ENCODE results near the gene SLC17A5. TPM values are rescaled to one million over a fixed set of nuclear protein-coding genes. Genes with fewer than 3 reads are reported as not detected.

The SLC17A5 gene, protein sequence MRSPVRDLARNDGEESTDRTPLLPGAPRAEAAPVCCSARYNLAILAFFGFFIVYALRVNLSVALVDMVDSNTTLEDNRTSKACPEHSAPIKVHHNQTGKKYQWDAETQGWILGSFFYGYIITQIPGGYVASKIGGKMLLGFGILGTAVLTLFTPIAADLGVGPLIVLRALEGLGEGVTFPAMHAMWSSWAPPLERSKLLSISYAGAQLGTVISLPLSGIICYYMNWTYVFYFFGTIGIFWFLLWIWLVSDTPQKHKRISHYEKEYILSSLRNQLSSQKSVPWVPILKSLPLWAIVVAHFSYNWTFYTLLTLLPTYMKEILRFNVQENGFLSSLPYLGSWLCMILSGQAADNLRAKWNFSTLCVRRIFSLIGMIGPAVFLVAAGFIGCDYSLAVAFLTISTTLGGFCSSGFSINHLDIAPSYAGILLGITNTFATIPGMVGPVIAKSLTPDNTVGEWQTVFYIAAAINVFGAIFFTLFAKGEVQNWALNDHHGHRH
- total RNA-seq, result 10 to 100 TPM; 15.0 to 17.9 (median 16.2) TPM

DNA sequence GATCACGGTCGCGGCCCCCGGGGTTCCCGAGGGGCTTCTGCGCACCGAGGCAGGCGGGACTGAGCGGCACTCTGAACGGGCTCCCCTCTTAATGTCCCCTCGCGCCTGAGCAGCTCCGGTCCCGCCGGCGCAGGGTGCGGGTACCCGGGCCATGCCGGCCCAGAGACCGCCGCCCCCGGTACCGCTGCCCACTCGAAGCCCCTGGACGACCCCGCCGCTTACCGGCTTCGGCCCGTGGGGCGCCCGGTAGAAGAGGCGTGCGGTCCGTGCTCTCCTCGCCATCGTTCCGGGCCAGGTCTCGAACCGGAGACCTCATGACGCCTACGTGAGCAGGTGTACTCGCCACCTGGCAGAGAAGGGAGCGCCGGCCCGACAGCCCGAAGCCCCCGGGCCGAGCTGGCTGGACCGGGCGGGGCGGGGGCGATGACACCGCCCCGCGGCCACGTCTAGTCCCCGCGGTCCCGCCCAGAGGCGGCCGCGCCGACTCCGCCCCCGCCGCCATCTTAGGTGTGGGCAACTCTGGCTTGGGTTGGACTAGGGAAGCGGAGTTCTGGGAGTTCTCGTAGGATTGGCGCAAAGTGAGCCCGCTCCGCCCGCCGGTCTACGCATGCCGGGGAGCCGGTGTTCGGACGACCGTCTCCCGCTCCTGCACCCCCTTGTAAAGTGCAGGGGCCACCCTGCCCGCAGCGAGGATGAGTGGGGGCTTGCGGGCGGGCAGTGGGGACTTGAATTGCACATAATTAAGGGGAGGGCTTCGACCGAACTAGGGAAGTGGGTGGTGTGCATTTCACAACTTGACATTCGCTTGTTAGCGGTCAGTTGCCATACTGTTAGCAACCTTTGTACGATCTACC is at the start of gene SLC17A5:
Gene SLC17A5 (minus strand): TSS at position 422 of the 854 bp plus-strand sequence. CDS start 106 bp downstream, at position 316.
- peak within 1 kb of the TSS; percentile 92 to 99 (median 98) for H3K27ac ChIP-seq (replicated peaks in 1 of 4)
- WGBS, result 0% methylated on average over 23 of the region's 90 CpGs
- DNase-seq (ENCODE audit: extremely low spot score), result peak; percentile 98
- peaks cover 0 to 14% (median 11%) of the 10 kb centered on the region in 4 donors for H3K36me3 ChIP-seq
- no peaks in the 10 kb centered on the region for H3K9me3 ChIP-seq
- peak within 1 kb of the TSS; percentile 79 to 100 (median 97) for H3K4me3 ChIP-seq
- no peaks in the 10 kb centered on the region for H3K27me3 ChIP-seq
- intact Hi-C loops (cut with DNase I), result no loop called here
- H3K4me1 ChIP-seq, result peaks cover 6 to 24% (median 19%) of the 10 kb centered on the region in 4 donors
- TF ChIP-seq, protein P1, sequence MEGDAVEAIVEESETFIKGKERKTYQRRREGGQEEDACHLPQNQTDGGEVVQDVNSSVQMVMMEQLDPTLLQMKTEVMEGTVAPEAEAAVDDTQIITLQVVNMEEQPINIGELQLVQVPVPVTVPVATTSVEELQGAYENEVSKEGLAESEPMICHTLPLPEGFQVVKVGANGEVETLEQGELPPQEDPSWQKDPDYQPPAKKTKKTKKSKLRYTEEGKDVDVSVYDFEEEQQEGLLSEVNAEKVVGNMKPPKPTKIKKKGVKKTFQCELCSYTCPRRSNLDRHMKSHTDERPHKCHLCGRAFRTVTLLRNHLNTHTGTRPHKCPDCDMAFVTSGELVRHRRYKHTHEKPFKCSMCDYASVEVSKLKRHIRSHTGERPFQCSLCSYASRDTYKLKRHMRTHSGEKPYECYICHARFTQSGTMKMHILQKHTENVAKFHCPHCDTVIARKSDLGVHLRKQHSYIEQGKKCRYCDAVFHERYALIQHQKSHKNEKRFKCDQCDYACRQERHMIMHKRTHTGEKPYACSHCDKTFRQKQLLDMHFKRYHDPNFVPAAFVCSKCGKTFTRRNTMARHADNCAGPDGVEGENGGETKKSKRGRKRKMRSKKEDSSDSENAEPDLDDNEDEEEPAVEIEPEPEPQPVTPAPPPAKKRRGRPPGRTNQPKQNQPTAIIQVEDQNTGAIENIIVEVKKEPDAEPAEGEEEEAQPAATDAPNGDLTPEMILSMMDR (IDR thresholded peaks at IDR 0.05), result no peak
- TF ChIP-seq EP300 (IDR thresholded peaks at IDR 0.05), result no peak
- peak; percentile 83 to 84 for TF ChIP-seq POLR2AphosphoS5 (IDR thresholded peaks at IDR 0.05)
- peak; percentile 7 for TF ChIP-seq POLR2A (IDR thresholded peaks at IDR 0.05; ENCODE audit: low read depth)

DNA sequence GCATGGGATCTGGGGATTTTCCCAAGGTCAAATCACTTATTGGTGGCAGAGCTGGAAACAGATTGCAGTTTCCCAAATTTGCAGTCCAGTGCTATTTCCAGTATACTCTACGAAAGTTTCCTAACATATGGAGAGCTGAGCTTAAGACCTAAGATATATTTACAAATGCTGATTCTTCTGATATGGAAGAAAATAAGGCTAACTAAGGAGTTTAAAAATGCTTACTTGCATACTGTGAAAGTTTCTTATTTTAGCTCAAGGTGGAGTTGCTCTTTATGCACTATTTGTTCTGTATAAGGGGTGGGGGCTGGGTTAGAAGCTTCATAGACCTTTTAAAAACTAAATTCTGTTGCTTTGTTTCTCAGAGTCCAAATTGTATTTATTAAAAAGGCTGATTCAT is 49.7 kb upstream of the SLC17A5 start:
- Histone ChIP-seq H3K27ac (replicated peaks in 1 of 4) (peak overlapping the region; percentile 63 to 71 (median 67)), H3K4me1 (peaks cover 14 to 31% (median 22%) of the 10 kb centered on the region in 4 donors), H3K4me3 (no peak overlapping the region), H3K36me3 (peaks cover 0 to 7% (median 0%) of the 10 kb centered on the region in 4 donors), H3K27me3 (no peaks in the 10 kb centered on the region), H3K9me3 (no peaks in the 10 kb centered on the region)
- WGBS, result 80% methylated on average over 1 of the region's 1 CpG
- TF ChIP-seq, protein P1 (IDR thresholded peaks at IDR 0.05), result no peak
- TF ChIP-seq POLR2AphosphoS5 (IDR thresholded peaks at IDR 0.05) (no peak), POLR2A (IDR thresholded peaks at IDR 0.05; ENCODE audit: low read depth) (no peak), EP300 (IDR thresholded peaks at IDR 0.05) (no peak)
- intact Hi-C loops (cut with DNase I), result no loop called here
- DNase-seq (ENCODE audit: extremely low spot score), result no peak

DNA sequence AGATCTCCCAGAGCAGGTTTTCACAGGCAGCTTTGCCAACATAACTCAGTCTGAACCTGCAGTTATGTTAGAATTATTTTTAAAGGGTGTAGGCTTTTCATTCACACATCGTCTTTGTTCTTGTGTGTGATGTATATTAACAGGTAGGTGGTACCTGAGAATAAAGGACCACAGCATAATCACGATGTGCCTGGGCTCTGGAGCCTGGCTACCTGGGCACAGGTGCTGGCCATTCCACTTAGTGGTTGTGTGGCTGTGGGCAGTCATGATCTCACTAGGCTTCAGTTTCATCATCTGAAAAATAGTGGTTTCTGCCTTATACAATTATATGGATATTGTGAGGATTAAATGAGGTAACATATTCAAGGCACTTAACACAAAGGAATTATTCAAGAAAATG is 48.7 kb upstream of the SLC17A5 start:
- no peaks in the 10 kb centered on the region for H3K27me3 ChIP-seq
- DNase-seq (ENCODE audit: extremely low spot score), result no peak
- TF ChIP-seq POLR2AphosphoS5 (IDR thresholded peaks at IDR 0.05), result no peak
- TF ChIP-seq EP300 (IDR thresholded peaks at IDR 0.05), result no peak
- TF ChIP-seq, protein P1 (IDR thresholded peaks at IDR 0.05), result no peak
- TF ChIP-seq POLR2A (IDR thresholded peaks at IDR 0.05; ENCODE audit: low read depth), result no peak
- WGBS, result 76% methylated on average over 2 of the region's 2 CpGs
- intact Hi-C loops (cut with DNase I), result no loop called here
- H3K4me3 ChIP-seq, result no peak overlapping the region
- no peak overlapping the region for H3K27ac ChIP-seq (replicated peaks in 1 of 4)
- H3K9me3 ChIP-seq, result no peaks in the 10 kb centered on the region
- H3K36me3 ChIP-seq, result peaks cover 0 to 7% (median 0%) of the 10 kb centered on the region in 4 donors
- H3K4me1 ChIP-seq, result peaks cover 14 to 36% (median 23%) of the 10 kb centered on the region in 4 donors

DNA sequence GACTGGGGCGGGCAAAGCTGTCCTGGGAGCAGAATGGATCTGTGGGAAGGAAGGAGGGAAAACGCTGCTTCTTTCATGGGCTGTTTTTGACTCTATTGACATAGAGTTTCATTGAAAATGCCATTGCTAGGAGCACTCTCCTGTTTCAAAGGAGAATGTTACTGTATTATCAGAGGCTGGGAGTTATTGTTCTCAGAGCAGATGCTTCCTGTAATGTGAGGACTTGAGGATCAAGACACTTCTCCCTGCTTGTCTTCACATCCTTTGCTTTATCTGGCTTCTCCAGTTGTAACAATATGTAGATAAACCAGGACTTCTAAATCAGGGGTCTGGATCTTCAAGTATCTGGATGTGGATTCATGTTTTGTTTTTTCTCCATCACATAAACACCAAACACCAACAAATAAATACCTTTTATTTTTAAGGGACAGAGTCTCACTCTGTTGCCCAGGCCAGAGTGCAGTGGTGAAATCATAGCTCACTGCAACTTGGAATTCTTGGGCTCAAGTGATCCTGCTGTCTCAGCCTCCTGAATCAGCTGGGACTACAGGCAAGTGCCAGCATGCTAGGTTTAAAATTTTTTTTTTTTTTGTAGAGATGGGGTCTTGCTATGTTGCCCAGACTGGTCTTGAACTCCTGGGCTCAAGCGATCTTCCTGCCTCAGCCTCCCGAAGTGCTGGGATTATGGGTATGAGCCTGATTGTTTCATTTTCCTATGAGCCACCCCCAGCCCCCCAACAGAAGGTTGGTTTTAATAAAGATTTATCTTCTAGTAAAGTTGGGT is 46.1 kb upstream of the SLC17A5 start:
- Histone ChIP-seq H3K4me3 (no peak overlapping the region), H3K9me3 (no peaks in the 10 kb centered on the region), H3K36me3 (peaks cover 0 to 7% (median 0%) of the 10 kb centered on the region in 4 donors), H3K27me3 (no peaks in the 10 kb centered on the region), H3K4me1 (peaks cover 20 to 47% (median 37%) of the 10 kb centered on the region in 4 donors), H3K27ac (replicated peaks in 1 of 4) (no peak overlapping the region)
- DNase-seq (ENCODE audit: extremely low spot score), result no peak
- TF ChIP-seq, protein P1 (IDR thresholded peaks at IDR 0.05), result no peak
- TF ChIP-seq EP300 (IDR thresholded peaks at IDR 0.05), result no peak
- no peak for TF ChIP-seq POLR2AphosphoS5 (IDR thresholded peaks at IDR 0.05)
- TF ChIP-seq POLR2A (IDR thresholded peaks at IDR 0.05; ENCODE audit: low read depth), result no peak
- intact Hi-C loops (cut with DNase I), result no loop called here
- WGBS, result 93% methylated on average over 4 of the region's 4 CpGs

Data from esophagus muscularis mucosa (tissue), 4 donors.